ENCODE data around the gene COL21A1.

- TF ChIP-seq CTCF (IDR thresholded peaks at IDR 0.05) (no peak), POLR2A (IDR thresholded peaks at IDR 0.05; ENCODE audit: low read depth) (no peak), POLR2AphosphoS5 (IDR thresholded peaks at IDR 0.05) (no peak), EP300 (IDR thresholded peaks at IDR 0.05) (no peak)
Measured at GRCh38 chr6:56087421-56087820, 160.0 kb downstream of the COL21A1 start.

All from esophagus muscularis mucosa (tissue), 4 donors.